AG04450 (cell line): ENCODE results near the gene PHLDA1. TPM values are rescaled to one million over a fixed set of nuclear protein-coding genes. Genes with fewer than 3 reads are reported as not detected.

ENCODE experiments used
- CTCF ChIA-PET: fragments of 300-600, 350-600 bp; formaldehyde crosslinking; extraction: SDS; loops from one replicate; lab custom pipeline; 2022; ENCODE audit warnings: antibody characterized with exemption, inconsistent platforms; lab: Charles Lee
- POLR2A ChIA-PET: fragments of 350-600 bp; formaldehyde crosslinking; extraction: SDS; loops from one replicate; lab custom pipeline; 2021; ENCODE audit warnings: antibody characterized with exemption, inconsistent platforms; lab: Yijun Ruan, JAX
- DNase-seq: peaks from one replicate; pipeline ENCODE4 v3.0.0-alpha.2; 2011; ENCODE audit warnings: low read depth, low spot score
- H3K27ac ChIP-seq: one replicate; pipeline ENCODE4 v1.5.1; 2012; ENCODE audit warnings: low read depth, low read length, control low read depth
- H3K27me3 ChIP-seq: one replicate; pipeline ENCODE4 v1.6.0; 2012; ENCODE audit warnings: low read length; ENCODE audit not compliant: control insufficient read depth, insufficient read depth
- H3K4me3 ChIP-seq: 2 replicates; pipeline ENCODE4 v1.5.1; 2011; ENCODE audit warnings: mild to moderate bottlenecking, low read depth, low read length, control low read depth
- H3K9me3 ChIP-seq: 2 replicates; pipeline ENCODE4 v1.5.1; 2012; ENCODE audit warnings: low read length; ENCODE audit not compliant: control insufficient read depth, insufficient read depth
- polyA plus RNA-seq: library from polyadenylated mRNA; depleted of rRNA; stranded (reverse); fragments of >200 nt; gene quantifications from 2 replicates; pipeline ENCODE4 v1.2.3, GENCODE V29; 2011
- TF ChIP-seq, protein P1 (sequence below): IDR thresholded peaks from 2 replicates; pipeline ENCODE4 v1.5.1; 2011; ENCODE audit warnings: low read depth, low read length, control low read depth, inconsistent platforms

Gene PHLDA1
- polyA plus RNA-seq, 1 experiment, result 99.5 TPM

DNA sequence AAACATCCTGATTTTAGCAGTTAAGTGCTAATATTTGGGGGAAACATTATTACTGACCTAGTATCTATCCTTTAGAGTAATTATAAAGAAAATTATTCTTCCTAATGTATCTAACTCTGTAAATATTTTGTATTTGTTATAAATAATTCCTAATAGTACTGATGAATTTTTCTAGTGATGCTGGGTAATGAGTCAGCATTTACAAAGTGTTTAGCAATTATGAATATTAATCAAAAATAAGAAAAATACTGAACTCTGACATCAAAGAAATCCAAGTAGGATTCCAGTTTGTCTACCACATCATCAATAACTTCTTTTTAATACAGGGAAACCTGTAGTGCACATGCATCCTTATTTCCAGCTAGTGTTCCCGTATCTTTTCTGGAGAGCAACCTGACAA lies 43.9 kb upstream of the PHLDA1 start:
- peaks cover 2% of the 10 kb centered on the region; the same call in 1 of the 2 replicates for H3K9me3 ChIP-seq
- no peak for DNase-seq
- POLR2A ChIA-PET, result no interaction called here
- TF ChIP-seq, protein P1, sequence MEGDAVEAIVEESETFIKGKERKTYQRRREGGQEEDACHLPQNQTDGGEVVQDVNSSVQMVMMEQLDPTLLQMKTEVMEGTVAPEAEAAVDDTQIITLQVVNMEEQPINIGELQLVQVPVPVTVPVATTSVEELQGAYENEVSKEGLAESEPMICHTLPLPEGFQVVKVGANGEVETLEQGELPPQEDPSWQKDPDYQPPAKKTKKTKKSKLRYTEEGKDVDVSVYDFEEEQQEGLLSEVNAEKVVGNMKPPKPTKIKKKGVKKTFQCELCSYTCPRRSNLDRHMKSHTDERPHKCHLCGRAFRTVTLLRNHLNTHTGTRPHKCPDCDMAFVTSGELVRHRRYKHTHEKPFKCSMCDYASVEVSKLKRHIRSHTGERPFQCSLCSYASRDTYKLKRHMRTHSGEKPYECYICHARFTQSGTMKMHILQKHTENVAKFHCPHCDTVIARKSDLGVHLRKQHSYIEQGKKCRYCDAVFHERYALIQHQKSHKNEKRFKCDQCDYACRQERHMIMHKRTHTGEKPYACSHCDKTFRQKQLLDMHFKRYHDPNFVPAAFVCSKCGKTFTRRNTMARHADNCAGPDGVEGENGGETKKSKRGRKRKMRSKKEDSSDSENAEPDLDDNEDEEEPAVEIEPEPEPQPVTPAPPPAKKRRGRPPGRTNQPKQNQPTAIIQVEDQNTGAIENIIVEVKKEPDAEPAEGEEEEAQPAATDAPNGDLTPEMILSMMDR, result no peak
- H3K27me3 ChIP-seq, result no peaks in the 10 kb centered on the region
- CTCF ChIA-PET, result interaction anchor here (0.8 kb wide), 1 partner anchor 15 kb away, joined by 3 read pairs; no protein-coding TSS in a partner anchor
- H3K4me3 ChIP-seq, result no peak overlapping the region
- H3K27ac ChIP-seq, result no peak overlapping the region

DNA sequence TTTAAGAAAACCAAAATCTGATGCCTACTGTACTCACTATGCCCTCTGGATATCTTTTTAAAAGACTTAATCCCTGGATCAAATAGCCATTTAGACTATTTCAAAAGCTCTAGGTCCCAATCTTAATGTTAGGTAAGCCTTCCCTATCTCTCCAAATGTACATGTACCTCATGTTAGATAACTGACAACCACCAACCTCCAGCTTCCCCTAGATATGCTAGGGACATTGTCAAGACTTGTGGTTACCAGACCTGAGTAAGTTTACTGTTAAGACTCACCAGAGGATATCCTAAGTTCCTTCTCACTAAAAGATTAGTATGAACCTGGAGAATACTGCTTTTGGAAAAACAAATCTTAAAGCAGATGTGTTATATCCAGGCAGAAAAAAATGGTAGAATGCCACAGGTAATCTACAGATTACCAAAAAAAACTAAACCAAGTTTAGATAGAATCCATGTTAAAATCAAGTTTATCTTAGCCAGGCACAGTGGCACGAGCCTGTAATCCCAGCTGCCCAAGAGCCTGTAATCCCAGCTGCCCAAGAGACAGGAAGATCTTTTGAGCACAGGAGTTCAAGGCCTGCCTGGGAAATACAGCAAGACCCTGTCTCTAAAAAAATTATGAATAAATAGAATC lies 43.2 kb upstream of the PHLDA1 start:
- Histone ChIP-seq H3K9me3 (peaks cover 2% of the 10 kb centered on the region; the same call in 1 of the 2 replicates), H3K27me3 (no peaks in the 10 kb centered on the region), H3K27ac (no peak overlapping the region), H3K4me3 (no peak overlapping the region)
- DNase-seq, result no peak
- TF ChIP-seq, protein P1, result no peak
- ChIA-PET CTCF (no interaction called here), POLR2A (no interaction called here)

DNA sequence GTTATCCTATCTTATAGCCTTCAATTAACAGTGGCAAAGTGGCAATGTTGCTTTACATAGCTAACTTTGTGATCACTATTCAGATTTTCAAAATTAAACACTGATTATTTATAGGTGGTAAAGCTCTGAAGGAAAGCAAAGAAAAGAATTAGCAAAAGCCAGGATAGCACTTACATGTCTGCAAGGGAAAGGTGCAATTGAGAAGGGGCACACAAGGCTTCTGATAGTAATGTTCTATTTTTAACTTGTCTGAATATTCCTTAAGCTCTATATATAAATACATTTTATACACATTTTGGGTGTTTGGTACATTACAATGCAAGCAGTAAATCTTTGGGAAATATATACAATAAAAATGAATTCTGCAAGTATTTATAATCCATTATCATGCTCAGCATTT lies 42.0 kb upstream of the PHLDA1 start:
- TF ChIP-seq, protein P1, result no peak

DNA sequence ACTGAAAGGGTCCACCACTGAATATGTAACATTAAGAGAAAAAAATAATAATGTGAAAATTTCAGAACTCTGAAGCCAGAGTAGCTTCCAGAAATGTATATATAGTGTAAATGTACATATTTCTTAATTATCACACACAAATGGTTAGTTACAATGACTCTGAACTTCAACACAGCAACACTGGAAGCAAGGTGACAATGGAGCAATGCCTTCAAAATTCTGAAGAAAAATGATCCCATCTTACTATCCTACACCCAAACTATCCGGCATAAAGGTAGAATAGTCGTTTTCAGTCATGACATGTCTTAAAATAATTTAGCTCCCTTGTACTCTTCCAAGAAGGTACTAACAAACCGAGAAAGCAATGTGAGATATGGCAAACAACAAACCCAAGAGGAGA lies 41.0 kb upstream of the PHLDA1 start:
- ChIA-PET CTCF (no interaction called here), POLR2A (no interaction called here)
- Histone ChIP-seq H3K27ac (no peak overlapping the region), H3K4me3 (no peak overlapping the region), H3K9me3 (no peaks in the 10 kb centered on the region), H3K27me3 (no peaks in the 10 kb centered on the region)
- TF ChIP-seq, protein P1, result no peak
- DNase-seq, result no peak

More for the DNA sequence above, 42.0 kb upstream of the PHLDA1 start:
- H3K27me3 ChIP-seq, result no peaks in the 10 kb centered on the region
- ChIA-PET POLR2A (no interaction called here), CTCF (no interaction called here)
- H3K4me3 ChIP-seq, result no peak overlapping the region
- H3K27ac ChIP-seq, result no peak overlapping the region
- no peaks in the 10 kb centered on the region for H3K9me3 ChIP-seq
- DNase-seq, result no peak

DNA sequence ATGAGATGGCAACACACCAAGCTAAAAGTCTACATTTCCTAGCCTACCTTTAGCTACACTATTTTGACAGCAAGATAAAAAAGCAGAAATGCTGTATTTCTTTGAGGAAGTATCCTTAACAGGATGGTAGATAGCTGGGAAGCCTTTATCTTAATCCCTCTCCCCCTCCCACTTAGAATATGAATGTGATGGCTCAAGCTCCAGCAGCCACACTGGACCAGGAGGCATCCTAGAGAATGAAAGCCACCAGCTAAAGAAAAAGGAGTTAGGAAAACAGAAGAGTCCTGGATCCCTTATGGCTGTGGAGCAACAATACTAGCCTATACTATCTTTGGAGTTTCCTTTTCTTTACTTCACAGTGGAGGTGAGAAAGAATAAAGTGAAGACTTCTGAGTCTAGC lies 37.8 kb upstream of the PHLDA1 start:
- ChIA-PET CTCF (interaction anchor here (0.5 to 0.6 kb wide), 2 partner anchors 16 to 745 kb away, joined by 3 read pairs; no protein-coding TSS in a partner anchor), POLR2A (no interaction called here)
- DNase-seq, result no peak
- H3K27ac ChIP-seq, result no peak overlapping the region
- TF ChIP-seq, protein P1, result no peak
- H3K9me3 ChIP-seq, result no peaks in the 10 kb centered on the region
- H3K4me3 ChIP-seq, result no peak overlapping the region
- H3K27me3 ChIP-seq, result no peaks in the 10 kb centered on the region
